K562 (cell line): ENCODE data around the gene WWP2. TPM values are rescaled to one million over a fixed set of nuclear protein-coding genes. Genes with fewer than 3 reads are reported as not detected.

ENCODE experiments used
- ARID2 ChIP-seq: fragments of 450-650 bp; IDR thresholded peaks from 2 replicates; pipeline ENCODE4 v1.6.1; 2017; ENCODE audit warnings: antibody characterized with exemption, mild to moderate bottlenecking
- CBFA2T2 ChIP-seq: fragments of 450-650 bp; conservative IDR thresholded peaks from 2 replicates; pipeline ENCODE4 v1.6.1; 2017; ENCODE audit warnings: mild to moderate bottlenecking
- E2F3 ChIP-seq: fragments of 250-450 bp; sonication (Bioruptor Pico); IDR thresholded peaks from 2 replicates; pipeline ENCODE4 v1.4.0; 2020; ENCODE audit warnings: mild to moderate bottlenecking
- EGR1 ChIP-seq: fragments of 450-650 bp; conservative IDR thresholded peaks from 2 replicates; pipeline ENCODE4 v1.6.1; 2017; ENCODE audit warnings: mild to moderate bottlenecking
- ELK1 ChIP-seq: sonication (generic); formaldehyde crosslinking; IDR thresholded peaks from 2 replicates; pipeline ENCODE4 v1.8.1; 2022; ENCODE audit warnings: missing genetic modification reagents
- ELK3 ChIP-seq: fragments of 450-650 bp; formaldehyde crosslinking; IDR thresholded peaks from 2 replicates; pipeline ENCODE4 v1.4.0; 2020; ENCODE audit warnings: mild to moderate bottlenecking
- ETS1 ChIP-seq: conservative IDR thresholded peaks from 2 replicates; pipeline ENCODE4 v1.6.1; 2011; ENCODE audit warnings: low read depth, mild to moderate bottlenecking, low read length; ENCODE audit not compliant: control insufficient read depth
- ETV1 ChIP-seq: fragments of 450-650 bp; conservative IDR thresholded peaks from 2 replicates; pipeline ENCODE4 v1.6.1; 2016; ENCODE audit warnings: missing genetic modification characterization, control low read depth, low read depth, missing compliant biosample characterization
- HCFC1 ChIP-seq: IDR thresholded peaks from 2 replicates; pipeline ENCODE4 v1.6.1; 2012; ENCODE audit warnings: low read depth, low read length, improper control_type of control experiment
- KLF6 ChIP-seq: fragments of 250-450 bp; sonication (Bioruptor Pico); IDR thresholded peaks from 2 replicates; pipeline ENCODE4 v1.4.0; 2020; ENCODE audit warnings: mild to moderate bottlenecking, moderate library complexity, borderline replicate concordance
- MBD2 ChIP-seq: sonication (generic); IDR thresholded peaks from 2 replicates; pipeline ENCODE4 v1.6.1; 2016; ENCODE audit warnings: low read depth, borderline replicate concordance
- PCBP2 ChIP-seq: fragments of 200-400 bp; formaldehyde crosslinking; IDR thresholded peaks from 2 replicates; pipeline ENCODE4 v1.6.1; 2018; ENCODE audit warnings: low read length, low read depth, mild to moderate bottlenecking, moderate library complexity; ENCODE audit not compliant: poor library complexity, severe bottlenecking
- POLR2G ChIP-seq: fragments of 200-400 bp; formaldehyde crosslinking; IDR thresholded peaks from 2 replicates; pipeline ENCODE4 v1.6.1; 2017; ENCODE audit warnings: low read depth, mild to moderate bottlenecking, antibody characterized with exemption, low read length, moderate library complexity
- RBFOX2 ChIP-seq: fragments of 200-400 bp; formaldehyde crosslinking; IDR thresholded peaks from 2 replicates; pipeline ENCODE4 v1.6.1; 2017; ENCODE audit warnings: low read depth, mild to moderate bottlenecking, low read length, moderate library complexity
- RFX1 ChIP-seq: fragments of 450-650 bp; IDR thresholded peaks from 2 replicates; pipeline ENCODE4 v1.6.1; 2016; ENCODE audit warnings: mild to moderate bottlenecking, moderate library complexity
- SP1 ChIP-seq: sonication (generic); formaldehyde crosslinking; IDR thresholded peaks from 2 replicates; pipeline ENCODE4 v1.8.1; 2022; ENCODE audit warnings: mild to moderate bottlenecking, missing genetic modification reagents
- SP2 ChIP-seq: IDR thresholded peaks from 2 replicates; pipeline ENCODE4 v1.6.1; 2011; ENCODE audit warnings: mild to moderate bottlenecking, low read depth, low read length, moderate library complexity; ENCODE audit not compliant: poor library complexity, severe bottlenecking; ENCODE audit errors: extremely low read depth
- TAF15 ChIP-seq: fragments of 200-400 bp; formaldehyde crosslinking; IDR thresholded peaks from 2 replicates; pipeline ENCODE4 v1.6.1; 2017; ENCODE audit warnings: mild to moderate bottlenecking, low read depth, low read length, moderate library complexity
- TCFL5 ChIP-seq: fragments of 250-450 bp; sonication (Bioruptor Pico); conservative IDR thresholded peaks from 2 replicates; pipeline ENCODE4 v1.6.1; 2021; ENCODE audit warnings: mild to moderate bottlenecking, moderate library complexity, matching md5 sums
- ZBTB34 ChIP-seq: fragments of 250-450 bp; sonication (Bioruptor Pico); IDR thresholded peaks from 2 replicates; pipeline ENCODE4 v1.8.0; 2021; ENCODE audit warnings: mild to moderate bottlenecking, moderate library complexity
- ZKSCAN3 ChIP-seq: fragments of 250-450 bp; sonication (Bioruptor Pico); IDR thresholded peaks from 2 replicates; pipeline ENCODE4 v1.4.0; 2020
- ZNF274 ChIP-seq: IDR thresholded peaks from 2 replicates; pipeline ENCODE4 v1.6.1; 2011; ENCODE audit warnings: low read depth, mild to moderate bottlenecking, low read length, moderate library complexity, borderline replicate concordance
- ZNF551 ChIP-seq: fragments of 250-450 bp; sonication (Bioruptor Pico); IDR thresholded peaks from 2 replicates; pipeline ENCODE4 v1.5.0; 2021; ENCODE audit warnings: mild to moderate bottlenecking, moderate library complexity
- ZNF699 ChIP-seq: fragments of 250-450 bp; sonication (Bioruptor Pico); IDR thresholded peaks from 2 replicates; pipeline ENCODE4 v1.8.0; 2021; ENCODE audit warnings: mild to moderate bottlenecking, moderate library complexity; ENCODE audit not compliant: insufficient replicate concordance
- polyA plus RNA-seq, 8 experiments: library from polyadenylated mRNA; depleted of rRNA in 4 of 8; stranded (reverse) in 5 of 8; unstranded in 3 of 8; fragments of >200 nt; fragmentation: Nextera tagmentation in 2 of 8; fragmentation: Illumina TruSeq in 1 of 8; extraction: Ambion mirVana in 2 of 8; extraction: Trizol in 1 of 8; gene quantifications; 2 replicates each; pipeline versions ENCODE4 v1.2.1 to v1.2.3, GENCODE V29; 2011 to 2014; ENCODE audit warnings: inconsistent platforms in 1 of 8, missing spikeins in 1 of 8
- total RNA-seq, 7 experiments: library from RNA; depleted of rRNA in 6 of 7; stranded (reverse); fragments of >200 nt in 6 of 7; fragmentation: Illumina TruSeq in 2 of 7; extraction: Trizol in 2 of 7; gene quantifications; 2 replicates each; pipeline versions ENCODE4 v1.2.1 to v1.2.3, GENCODE V29; 2011 to 2021; ENCODE audit warnings: low replicate concordance in 1 of 7

WWP2 gene
- total and polyA plus RNA-seq, 9 of the 15 experiments (the other 6 are each of a cell fraction or from before 2014, with no cell fraction given): 1.9 to 34.4 (median 14.6) TPM

- TF ChIP-seq TAF15: no peak
- no peak for TF ChIP-seq ZNF699 (CRISPR knock-in tag)
- no peak for TF ChIP-seq CBFA2T2
- TF ChIP-seq E2F3: no peak
- TF ChIP-seq TCFL5: no peak
- no peak for TF ChIP-seq ETV1 (tag)
- no peak for TF ChIP-seq ZNF551 (CRISPR knock-in tag)
- peak; percentile 99 for TF ChIP-seq POLR2G
- no peak for TF ChIP-seq ZNF274
- no peak for TF ChIP-seq ETS1
- no peak for TF ChIP-seq RFX1
- no peak for TF ChIP-seq ELK3 (CRISPR knock-in tag)
- TF ChIP-seq ARID2: peak; percentile 52; the same call in 1 of the 2 replicates
- TF ChIP-seq HCFC1: peak; percentile 63
- no peak for TF ChIP-seq ZKSCAN3
- TF ChIP-seq SP2: no peak
- TF ChIP-seq MBD2: peak; percentile 54; the same call in 1 of the 2 replicates
- TF ChIP-seq EGR1: peak; percentile 65
- no peak for TF ChIP-seq KLF6
- peak; percentile 83 for TF ChIP-seq SP1 (CRISPR knock-in tag)
- TF ChIP-seq ZBTB34 (CRISPR knock-in tag): no peak
- no peak for TF ChIP-seq ELK1 (CRISPR knock-in tag)
- TF ChIP-seq RBFOX2: peak; percentile 99
- no peak for TF ChIP-seq PCBP2
These were observed 7.4 kb upstream of the WWP2 start, which contains the start of gene NOB1 (continued) for GRCh38 chr16:69754469-69755310.
